Stimulated activated CD4-positive, alpha-beta T cell treated with anti-CD3 and anti-CD28 coated beads, Interleukin-2, amount 100 ng/mL, for 4 hours (primary cell): Measurements from ENCODE around the gene FRA10AC1.

Source experiments
- DNase-seq: peaks from one replicate; pipeline ENCODE4 v3.0.0-alpha.2; 2020; ENCODE audit warnings: low read depth

FRA10AC1 gene

GRCh38 chr10:93629647-93630305 lies 72.6 kb downstream of the FRA10AC1 start:
- DNase-seq, result no peak

- no peak for DNase-seq
Measured at GRCh38 chr10:93628858-93629257, 73.5 kb downstream of the FRA10AC1 start.

- DNase-seq, result no peak
Measured at GRCh38 chr10:93622942-93623341, 79.5 kb downstream of the FRA10AC1 start.

GRCh38 chr10:93620925-93621324 lies 81.5 kb downstream of the FRA10AC1 start:
- DNase-seq, result no peak
